Tibial nerve (tissue), 4 donors: ENCODE data around the gene TNKS2. TPM values are rescaled to one million over a fixed set of nuclear protein-coding genes. Genes with fewer than 3 reads are reported as not detected.

Experiments
- DNase-seq, 2 donors: peaks; one replicate each; pipeline ENCODE4 v3.0.0-alpha.2; 2019; ENCODE audit warnings: low spot score in 2 of 2
- H3K27ac ChIP-seq, 4 donors: fragments of 200-600 bp; sonication (generic) in 3 of 4; one replicate each; pipeline ENCODE4 v1.5.1; 2017 to 2019; ENCODE audit warnings: mild to moderate bottlenecking in 1 of 4
- H3K27me3 ChIP-seq, 2 donors: fragments of 200-600 bp; sonication (generic) in 1 of 2; one replicate each; pipeline versions ENCODE4 v1.5.1 to v1.6.0; 2017 to 2019
- H3K36me3 ChIP-seq, 3 donors: fragments of 200-600 bp; sonication (generic); one replicate each; pipeline ENCODE4 v1.5.1; 2018 to 2019
- H3K4me1 ChIP-seq, 4 donors: fragments of 200-600 bp; sonication (generic) in 3 of 4; one replicate each; pipeline ENCODE4 v1.5.1; 2017 to 2019
- H3K4me3 ChIP-seq, 4 donors: fragments of 200-600 bp; sonication (generic) in 3 of 4; one replicate each; pipeline ENCODE4 v1.5.1; 2017 to 2019; ENCODE audit warnings: mild to moderate bottlenecking in 1 of 4, moderate library complexity in 1 of 4
- H3K9me3 ChIP-seq, 4 donors: fragments of 200-600 bp; sonication (generic) in 3 of 4; one replicate each; pipeline ENCODE4 v1.5.1; 2017 to 2019
- EP300 ChIP-seq, 2 donors: sonication (generic); formaldehyde crosslinking; IDR thresholded peaks; one replicate each; pipeline ENCODE4 v1.6.1; 2017; ENCODE audit warnings: antibody characterized with exemption in 2 of 2, mild to moderate bottlenecking in 1 of 2
- POLR2A ChIP-seq, 2 donors: fragments of 450-650 bp; IDR thresholded peaks; one replicate each; pipeline ENCODE4 v1.6.1; 2017; ENCODE audit warnings: antibody characterized with exemption in 2 of 2, mild to moderate bottlenecking in 2 of 2, moderate library complexity in 2 of 2
- WGBS, 2 donors: methylation state at CpG; one replicate each; pipeline ENCODE4 v1.1.5; 2018; 5-methylcytosine and 5-hydroxymethylcytosine counted together
- total RNA-seq, 4 donors: library from RNA; depleted of rRNA; stranded (reverse); fragments of >200 nt; gene quantifications; one replicate each; pipeline ENCODE4 v1.1.0, GENCODE V29; 2016
- TF ChIP-seq, protein P1 (sequence below), 5 experiments: fragments of 200-600 bp in 3 of 5; fragments of 450-650 bp in 2 of 5; sonication (generic) in 3 of 5; IDR thresholded peaks; one replicate each; pipeline ENCODE4 v1.5.1; 2016 to 2019; ENCODE audit warnings: antibody characterized with exemption in 5 of 5, mild to moderate bottlenecking in 3 of 5, moderate library complexity in 2 of 5

The TNKS2 gene
- total RNA-seq, 4 donors from 2014 or later: 47.7 to 60.7 (median 54.0) TPM

GRCh38 chr10:91824076-91824475, 25.9 kb downstream of the TNKS2 start:
- Histone ChIP-seq H3K27ac (no peak overlapping the region), H3K4me3 (no peak overlapping the region), H3K4me1 (no peaks in the 10 kb centered on the region), H3K9me3 (no peaks in the 10 kb centered on the region), H3K27me3 (no peaks in the 10 kb centered on the region), H3K36me3 (peaks cover 0 to 91% (median 6%) of the 10 kb centered on the region in 3 donors)
- DNase-seq: no peak
- WGBS, 2 donors: 82 to 90% methylated on average over 1 of the region's 1 CpG
- TF ChIP-seq POLR2A (IDR thresholded peaks at IDR 0.05): no peak
- TF ChIP-seq EP300 (IDR thresholded peaks at IDR 0.05): no peak
- TF ChIP-seq, protein P1, sequence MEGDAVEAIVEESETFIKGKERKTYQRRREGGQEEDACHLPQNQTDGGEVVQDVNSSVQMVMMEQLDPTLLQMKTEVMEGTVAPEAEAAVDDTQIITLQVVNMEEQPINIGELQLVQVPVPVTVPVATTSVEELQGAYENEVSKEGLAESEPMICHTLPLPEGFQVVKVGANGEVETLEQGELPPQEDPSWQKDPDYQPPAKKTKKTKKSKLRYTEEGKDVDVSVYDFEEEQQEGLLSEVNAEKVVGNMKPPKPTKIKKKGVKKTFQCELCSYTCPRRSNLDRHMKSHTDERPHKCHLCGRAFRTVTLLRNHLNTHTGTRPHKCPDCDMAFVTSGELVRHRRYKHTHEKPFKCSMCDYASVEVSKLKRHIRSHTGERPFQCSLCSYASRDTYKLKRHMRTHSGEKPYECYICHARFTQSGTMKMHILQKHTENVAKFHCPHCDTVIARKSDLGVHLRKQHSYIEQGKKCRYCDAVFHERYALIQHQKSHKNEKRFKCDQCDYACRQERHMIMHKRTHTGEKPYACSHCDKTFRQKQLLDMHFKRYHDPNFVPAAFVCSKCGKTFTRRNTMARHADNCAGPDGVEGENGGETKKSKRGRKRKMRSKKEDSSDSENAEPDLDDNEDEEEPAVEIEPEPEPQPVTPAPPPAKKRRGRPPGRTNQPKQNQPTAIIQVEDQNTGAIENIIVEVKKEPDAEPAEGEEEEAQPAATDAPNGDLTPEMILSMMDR (IDR thresholded peaks at IDR 0.05): no peak

DNA sequence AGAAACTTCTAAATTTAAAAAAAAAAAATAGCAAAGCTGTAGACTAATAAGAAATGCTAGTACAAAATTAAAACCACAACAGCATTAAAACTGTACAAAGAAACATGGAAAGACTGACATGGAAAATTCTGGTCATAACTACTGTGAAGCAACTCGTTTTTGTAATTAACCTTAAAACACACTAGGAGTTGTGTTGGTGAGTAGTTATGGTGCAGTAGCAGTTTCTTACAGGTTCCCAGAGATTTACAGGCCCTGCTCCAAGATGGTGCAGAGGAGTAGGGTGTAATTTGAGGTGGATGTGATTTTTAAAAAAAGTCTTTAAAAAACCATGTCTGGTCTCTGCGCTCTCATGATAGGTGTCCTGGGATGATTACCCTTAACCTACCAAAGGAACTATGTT, 31.0 kb downstream of the TNKS2 start:
- Histone ChIP-seq H3K27me3 (no peaks in the 10 kb centered on the region), H3K9me3 (no peaks in the 10 kb centered on the region), H3K4me1 (no peaks in the 10 kb centered on the region), H3K36me3 (peaks cover 0 to 93% (median 8%) of the 10 kb centered on the region in 3 donors), H3K27ac (no peak overlapping the region), H3K4me3 (no peak overlapping the region)
- no peak for DNase-seq
- TF ChIP-seq, protein P1 (IDR thresholded peaks at IDR 0.05): no peak
- TF ChIP-seq POLR2A (IDR thresholded peaks at IDR 0.05): no peak
- no peak for TF ChIP-seq EP300 (IDR thresholded peaks at IDR 0.05)
- WGBS, 2 donors: 79 to 81% methylated on average over 2 of the region's 2 CpGs

- Histone ChIP-seq H3K36me3 (peaks cover 0 to 94% (median 20%) of the 10 kb centered on the region in 3 donors), H3K27me3 (no peaks in the 10 kb centered on the region), H3K27ac (no peak overlapping the region), H3K4me1 (no peaks in the 10 kb centered on the region), H3K9me3 (no peaks in the 10 kb centered on the region), H3K4me3 (no peak overlapping the region)
- 73 to 96% methylated on average over 3 of the region's 3 CpGs for WGBS, 2 donors
- TF ChIP-seq, protein P1 (IDR thresholded peaks at IDR 0.05): no peak
- TF ChIP-seq POLR2A (IDR thresholded peaks at IDR 0.05): no peak
- no peak for TF ChIP-seq EP300 (IDR thresholded peaks at IDR 0.05)
- no peak for DNase-seq
Observed at GRCh38 chr10:91838199-91838598, 40.0 kb downstream of the TNKS2 start.

- TF ChIP-seq, protein P1 (IDR thresholded peaks at IDR 0.05): no peak
- TF ChIP-seq POLR2A (IDR thresholded peaks at IDR 0.05): no peak
- no peak for TF ChIP-seq EP300 (IDR thresholded peaks at IDR 0.05)
- Histone ChIP-seq H3K9me3 (no peaks in the 10 kb centered on the region), H3K27ac (no peak overlapping the region), H3K4me1 (no peaks in the 10 kb centered on the region), H3K36me3 (peaks cover 0 to 99% (median 10%) of the 10 kb centered on the region in 3 donors), H3K4me3 (no peak overlapping the region), H3K27me3 (no peaks in the 10 kb centered on the region)
- DNase-seq: no peak
Observed at GRCh38 chr10:91843083-91843482, 44.9 kb downstream of the TNKS2 start.

DNA sequence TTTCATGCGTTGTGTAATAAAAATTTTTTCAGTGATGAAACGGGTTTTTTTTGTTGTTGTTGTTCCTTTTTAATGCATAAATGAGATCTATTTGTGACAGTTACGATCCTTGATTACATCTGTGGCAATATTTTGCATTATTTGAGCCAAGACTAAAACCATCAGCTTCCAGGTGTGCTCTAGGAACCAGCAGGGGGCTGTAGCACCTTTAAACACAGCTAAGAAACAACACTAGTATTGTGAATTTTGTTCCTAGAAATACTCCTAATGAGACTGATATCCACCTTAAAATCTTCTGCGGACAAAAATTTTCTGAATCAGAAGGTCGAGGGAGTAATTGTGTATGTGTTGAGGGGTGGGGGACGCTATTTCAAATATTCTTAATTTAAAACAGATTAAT, 58.4 kb downstream of the TNKS2 start:
- TF ChIP-seq, protein P1 (IDR thresholded peaks at IDR 0.05): no peak
- TF ChIP-seq POLR2A (IDR thresholded peaks at IDR 0.05) (no peak), EP300 (IDR thresholded peaks at IDR 0.05) (no peak)
- DNase-seq: no peak
- H3K4me1 ChIP-seq: no peaks in the 10 kb centered on the region
- H3K27ac ChIP-seq: no peak overlapping the region
- H3K4me3 ChIP-seq: no peak overlapping the region
- WGBS, 2 donors: 71 to 81% methylated on average over 6 of the region's 6 CpGs
- H3K27me3 ChIP-seq: no peaks in the 10 kb centered on the region
- H3K9me3 ChIP-seq: no peaks in the 10 kb centered on the region
- H3K36me3 ChIP-seq: peaks cover 5 to 99% (median 19%) of the 10 kb centered on the region in 3 donors
